GM10248 (cell line): Measurements from ENCODE around the gene TRHDE.

Experiments used
- CTCF ChIA-PET: fragments of 300-600 bp; sonication (Branson Sonifier 250); formaldehyde crosslinking; extraction: SDS; loops from one replicate; lab custom pipeline; 2021; ENCODE audit warnings: antibody characterized with exemption; lab: Yijun Ruan, JAX
- POLR2A ChIA-PET: fragments of 350-650 bp; sonication (Branson Sonifier 250); formaldehyde crosslinking; extraction: SDS; loops from one replicate; lab custom pipeline; 2020; ENCODE audit warnings: antibody characterized with exemption; lab: Yijun Ruan, JAX
- DNase-seq: peaks from one replicate; pipeline ENCODE4 v3.0.0; 2012; ENCODE audit errors: extremely low spot score
- CTCF ChIP-seq: IDR thresholded peaks from 2 replicates; pipeline ENCODE4 v1.5.1; 2012; ENCODE audit warnings: mild to moderate bottlenecking, low read depth; ENCODE audit errors: extremely low read depth, missing control alignments, control extremely low read depth

Gene TRHDE

GRCh38 chr12:72295101-72295500 is 22.9 kb downstream of the TRHDE start:
- TF ChIP-seq CTCF: no peak
- ChIA-PET POLR2A (no interaction called here), CTCF (interaction anchor here (1.2 to 2.0 kb wide), 3 partner anchors 10 to 12 kb away, joined by 3 to 6 read pairs (median 4); no protein-coding TSS in a partner anchor)
- no peak for DNase-seq

GRCh38 chr12:72295744-72296143 is 23.6 kb downstream of the TRHDE start:
- no peak for DNase-seq
- no peak for TF ChIP-seq CTCF
- CTCF ChIA-PET: interaction anchor here (1.4 to 2.0 kb wide), 2 partner anchors 11 kb away, joined by 4 to 6 read pairs; no protein-coding TSS in a partner anchor

GRCh38 chr12:72296389-72296788 is 24.2 kb downstream of the TRHDE start:
- POLR2A ChIA-PET: no interaction called here
- DNase-seq: no peak
- CTCF ChIA-PET: interaction anchor here (1.4 kb wide), 1 partner anchor 12 kb away, joined by 4 read pairs; no protein-coding TSS in a partner anchor
- no peak for TF ChIP-seq CTCF

More at GRCh38 chr12:72295744-72296143, 23.6 kb downstream of the TRHDE start:
- POLR2A ChIA-PET: no interaction called here

- no peak for DNase-seq
- CTCF ChIA-PET: interaction anchor here (0.9 kb wide), 1 partner anchor 11 kb away, joined by 3 read pairs; no protein-coding TSS in a partner anchor
- POLR2A ChIA-PET: no interaction called here
- TF ChIP-seq CTCF: no peak
Measured at GRCh38 chr12:72297666-72298065, 25.5 kb downstream of the TRHDE start.

GRCh38 chr12:72300728-72301127 is 28.6 kb downstream of the TRHDE start:
- no peak for DNase-seq
- CTCF ChIA-PET: no interaction called here
- POLR2A ChIA-PET: no interaction called here
- no peak for TF ChIP-seq CTCF

- no peak for TF ChIP-seq CTCF
- no peak for DNase-seq
- POLR2A ChIA-PET: no interaction called here
- CTCF ChIA-PET: no interaction called here
Measured at GRCh38 chr12:72304751-72305150, 32.6 kb downstream of the TRHDE start.
